GM12878 (cell line): ENCODE results near the gene CD72.

ENCODE experiments used
- CBX3 ChIP-seq: fragments of 200-600 bp; sonication (generic); IDR thresholded peaks from 2 replicates; pipeline ENCODE4 v1.6.1; 2016; ENCODE audit warnings: low read depth, borderline replicate concordance
- CTCF ChIP-seq, 3 experiments: IDR thresholded peaks in 2 of 3; conservative IDR thresholded peaks in 1 of 3; 2 replicates each; pipeline ENCODE4 v1.5.1; 2011; ENCODE audit warnings: low read depth in 3 of 3, low read length in 3 of 3, mild to moderate bottlenecking in 3 of 3, control low read depth in 2 of 3, moderate library complexity in 2 of 3, inconsistent platforms in 1 of 3, mixed read lengths in 1 of 3; ENCODE audit not compliant: control insufficient read depth in 2 of 3, insufficient read depth in 1 of 3; ENCODE audit errors: extremely low read depth in 1 of 3
- E2F4 ChIP-seq: IDR thresholded peaks from 2 replicates; pipeline ENCODE4 v1.6.1; 2012; ENCODE audit warnings: low read depth, low read length, improper control_type of control experiment
- HDGF ChIP-seq: fragments of 450-650 bp; IDR thresholded peaks from 2 replicates; pipeline ENCODE4 v1.6.1; 2016; ENCODE audit warnings: antibody characterized with exemption
- NFIC ChIP-seq: IDR thresholded peaks from 2 replicates; pipeline ENCODE4 v1.6.1; 2012; ENCODE audit warnings: low read depth, mild to moderate bottlenecking, inconsistent platforms, low read length, moderate library complexity
- SMC3 ChIP-seq: IDR thresholded peaks from 2 replicates; pipeline ENCODE4 v1.6.1; 2011; ENCODE audit warnings: low read length, improper control_type of control experiment, borderline replicate concordance
- SP1 ChIP-seq: IDR thresholded peaks from one replicate; pipeline ENCODE4 v1.6.1; 2011; ENCODE audit warnings: low read depth, low read length
- STAT3 ChIP-seq: IDR thresholded peaks from 2 replicates; pipeline ENCODE4 v1.6.1; 2011; ENCODE audit warnings: low read depth, low read length, improper control_type of control experiment

- TF ChIP-seq STAT3 (no peak), CTCF (IDR thresholded peaks at IDR 0.05 in 2 of 3, conservative IDR thresholded peaks at IDR 0.05 in 1 of 3; ENCODE audit: control insufficient read depth in 2 of 3, extremely low read depth in 1 of 3, insufficient read depth in 1 of 3, low read depth in 3 of 3, low read length in 3 of 3) (no peak), HDGF (no peak), SMC3 (no peak), SP1 (no peak), E2F4 (no peak), NFIC (no peak), CBX3 (no peak)
Observed at GRCh38 chr9:35562895-35563780, 55.1 kb downstream of the CD72 start.
